Measurements from ENCODE around the gene UBTD1. TPM values are rescaled to one million over a fixed set of nuclear protein-coding genes. Genes with fewer than 3 reads are reported as not detected.

UBTD1 gene
- total and polyA plus RNA-seq, 10 of the 15 experiments (the other 5 are each of a cell fraction or from before 2014, with no cell fraction given) = 0.04 to 1.5 (median 1.2) TPM; not detected in 1

DNA sequence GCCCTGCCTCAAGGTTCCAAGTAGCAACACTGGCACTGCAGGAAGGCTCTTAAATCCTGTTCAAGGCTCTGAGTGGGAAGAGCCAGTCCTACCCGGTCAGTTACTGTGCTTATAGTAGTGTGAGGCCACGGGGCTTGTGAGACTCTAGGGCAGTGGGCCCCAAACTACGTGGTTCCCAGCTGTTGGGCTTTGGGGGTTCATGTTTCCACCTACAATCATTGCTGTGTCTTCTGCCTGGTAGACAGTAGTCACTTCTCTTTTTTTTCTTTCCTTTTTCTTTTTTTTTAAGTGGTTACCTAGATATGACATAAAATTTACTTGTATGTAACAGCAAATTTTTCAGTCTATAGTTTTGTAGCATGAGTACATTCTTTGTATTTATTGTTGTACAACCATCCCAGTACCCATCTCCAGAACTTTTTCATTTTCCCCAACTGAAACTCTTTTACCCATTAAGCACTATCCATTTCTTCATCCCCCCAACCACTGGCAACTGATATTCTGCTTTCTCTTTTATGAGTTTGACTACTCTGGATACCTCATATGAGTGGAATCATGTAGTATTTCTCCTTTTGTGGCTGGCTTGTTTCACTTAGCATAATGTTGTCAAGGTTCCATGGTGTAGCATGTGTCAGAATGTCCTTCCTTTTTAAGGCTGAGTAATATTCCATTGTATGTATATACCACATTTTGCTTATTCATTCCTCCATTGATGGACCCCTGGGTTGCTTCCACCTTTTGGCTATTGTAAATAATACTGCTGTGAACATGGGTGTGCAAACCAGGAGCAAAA, 7.7 kb downstream of the UBTD1 start:
- no peak overlapping the region for H3K9ac ChIP-seq (ENCODE audit: control insufficient read depth, insufficient read depth, low read length)
- SMC1A ChIA-PET (ENCODE audit: uncharacterized antibody, unreplicated experiment) = interaction anchor here (1.5 kb wide), 1 partner anchor 11 kb away, joined by 5 read pairs; no protein-coding TSS in a partner anchor
- CTCF ChIA-PET = no interaction called here
- no peaks in the 10 kb centered on the region for H4K20me1 ChIP-seq (ENCODE audit: control insufficient read depth, insufficient read depth)
- peaks cover 3% of the 10 kb centered on the region; the same call in 1 of the 2 replicates for H3K4me1 ChIP-seq (ENCODE audit: control insufficient read depth, insufficient read depth, low read length)
- H3K27me3 ChIP-seq (replicated peaks in 1 of 2; ENCODE audit: control insufficient read depth in 2 of 2, insufficient read depth in 2 of 2, low read length in 1 of 2) = peaks cover 0 to 3% of the 10 kb centered on the region in 2 experiments; a peak in 3 of 4 replicates
- no peak overlapping the region for H3K27ac ChIP-seq (ENCODE audit: control insufficient read depth, insufficient read depth)
- no peak for DNase-seq (ENCODE audit: low read depth, low spot score)
- no peaks in the 10 kb centered on the region for H3K9me3 ChIP-seq (replicated peaks; ENCODE audit: control insufficient read depth, insufficient read depth, low read length)
- 0% methylated on average over 3 of the region's 3 CpGs for WGBS (ENCODE audit: insufficient coverage, insufficient replicate concordance, low lambda C conversion rate, missing lambda C conversion rate)
- POLR2A ChIA-PET = no interaction called here
- no TSS peak for BruUV-seq (replicated peaks)
- in situ Hi-C loops (cut with MboI) (no loop called here), intact Hi-C loops (cut with micrococcal nuclease; ENCODE audit: unreplicated experiment) (no loop called here)
- TF ChIP-seq ZNF384 (IDR thresholded peaks at IDR 0.05; ENCODE audit: borderline replicate concordance, low read depth, low read length) (0 out of 2 replicates have a peak, but pooled peaks have one; percentile 52), JUNB (IDR thresholded peaks at IDR 0.05) (peak; percentile 26; the same call in 1 of the 2 replicates), RELA (IDR thresholded peaks at IDR 0.05; ENCODE audit: borderline replicate concordance, partially characterized antibody) (no peak), SPI1 (IDR thresholded peaks at IDR 0.05; ENCODE audit: borderline replicate concordance, insufficient read depth, low read depth, low read length) (peak; percentile 67; the same call in 1 of the 2 replicates), IKZF2 (IDR thresholded peaks at IDR 0.05) (peak in 1 of 2 experiments; percentile 34; a peak in 1 of 4 replicates)
- peak; percentile 66 for ATAC-seq
- RAD21 ChIA-PET (ENCODE audit: unreplicated experiment) = no interaction called here
- H3K79me2 ChIP-seq (ENCODE audit: control insufficient read depth, insufficient read depth, low read length) = no peaks in the 10 kb centered on the region
- no peak overlapping the region for H3K4me2 ChIP-seq (ENCODE audit: control insufficient read depth, insufficient read depth)
- no peak overlapping the region for H2AFZ ChIP-seq (ENCODE audit: control insufficient read depth, low read depth, low read length)
- no peak overlapping the region for H3K4me3 ChIP-seq
- FAIRE-seq = no peak
- H3K36me3 ChIP-seq (ENCODE audit: control insufficient read depth in 2 of 2, insufficient read depth in 2 of 2, low read length in 1 of 2) = no peaks in the 10 kb centered on the region

- Histone ChIP-seq H3K79me2 (ENCODE audit: control insufficient read depth, insufficient read depth, low read length) (no peaks in the 10 kb centered on the region), H3K4me2 (ENCODE audit: control insufficient read depth, insufficient read depth) (no peak overlapping the region), H4K20me1 (ENCODE audit: control insufficient read depth, insufficient read depth) (no peaks in the 10 kb centered on the region), H3K4me3 (no peak overlapping the region), H3K36me3 (ENCODE audit: control insufficient read depth in 2 of 2, insufficient read depth in 2 of 2, low read length in 1 of 2) (no peaks in the 10 kb centered on the region), H3K9me3 (replicated peaks; ENCODE audit: control insufficient read depth, insufficient read depth, low read length) (no peaks in the 10 kb centered on the region), H3K9ac (ENCODE audit: control insufficient read depth, insufficient read depth, low read length) (no peak overlapping the region), H3K27ac (ENCODE audit: control insufficient read depth, insufficient read depth) (no peak overlapping the region), H3K4me1 (ENCODE audit: control insufficient read depth, insufficient read depth, low read length) (peaks cover 3% of the 10 kb centered on the region; the same call in 1 of the 2 replicates), H3K27me3 (replicated peaks in 1 of 2; ENCODE audit: control insufficient read depth in 2 of 2, insufficient read depth in 2 of 2, low read length in 1 of 2) (peaks cover 0 to 3% of the 10 kb centered on the region in 2 experiments; a peak in 2 of 4 replicates), H2AFZ (ENCODE audit: control insufficient read depth, low read depth, low read length) (no peak overlapping the region)
- in situ Hi-C loops (cut with MboI) (no loop called here), intact Hi-C loops (cut with micrococcal nuclease; ENCODE audit: unreplicated experiment) (no loop called here)
- 0% methylated on average over 1 of the region's 1 CpG for WGBS (ENCODE audit: insufficient coverage, insufficient replicate concordance, low lambda C conversion rate, missing lambda C conversion rate)
- TF ChIP-seq KAT2A (conservative IDR thresholded peaks at IDR 0.05; ENCODE audit: control insufficient read depth, low read depth, low read length) = no peak
- ChIA-PET SMC1A (ENCODE audit: uncharacterized antibody, unreplicated experiment) (no interaction called here), CTCF (interaction anchor here (0.6 kb wide), 1 partner anchor 25 kb away, joined by 3 read pairs; no protein-coding TSS in a partner anchor), POLR2A (no interaction called here), RAD21 (ENCODE audit: unreplicated experiment) (no interaction called here)
- ATAC-seq = no peak
- DNase-seq (ENCODE audit: low read depth, low spot score) = no peak
- FAIRE-seq = no peak
- no TSS peak for BruUV-seq (replicated peaks)
These were observed 9.6 kb downstream of the UBTD1 start for GRCh38 chr10:97508342-97508741.

All from GM12878 (cell line).